OCI-LY7 (cell line): ENCODE data around the gene HCFC1. TPM values are rescaled to one million over a fixed set of nuclear protein-coding genes. Genes with fewer than 3 reads are reported as not detected.

Source experiments
- BruUV-seq: library from RNA; stranded (reverse); fragments of 400-500 nt; replicated peaks from 2 replicates; lab custom pipeline; 2021; lab: Mats Ljungman, UMichigan
- CTCF ChIA-PET: fragments of 300-600 bp; sonication (Branson Sonifier 250); formaldehyde crosslinking; loops from one replicate; lab custom pipeline; 2022; ENCODE audit warnings: antibody characterized with exemption; ENCODE audit not compliant: unreplicated experiment; lab: Charles Lee
- POLR2A ChIA-PET: fragments of 300-600 bp; sonication (Branson Sonifier 250); formaldehyde crosslinking; loops from one replicate; lab custom pipeline; 2022; ENCODE audit warnings: antibody characterized with exemption; lab: Charles Lee
- DNase-seq: peaks from one replicate; pipeline ENCODE4 v3.0.0-alpha.2; 2015; ENCODE audit warnings: low spot score
- H2AFZ ChIP-seq: fragments of 200-600 bp; sonication (generic), shearing (Covaris generic); 2 replicates; pipeline ENCODE4 v1.6.1; 2014; ENCODE audit warnings: mild to moderate bottlenecking, antibody characterized with exemption, low read length, moderate library complexity
- H3K27ac ChIP-seq: fragments of 200-600 bp; sonication (generic); 2 replicates; pipeline ENCODE4 v1.5.1; 2014; ENCODE audit warnings: mixed run types, low read depth, mild to moderate bottlenecking, moderate library complexity, low read length, inconsistent platforms; ENCODE audit not compliant: poor library complexity, severe bottlenecking
- H3K36me3 ChIP-seq: fragments of 200-600 bp; sonication (generic); 2 replicates; pipeline ENCODE4 v1.6.1; 2014; ENCODE audit warnings: mild to moderate bottlenecking, antibody characterized with exemption, low read length, moderate library complexity, mixed read lengths; ENCODE audit not compliant: insufficient read depth
- H3K4me1 ChIP-seq: fragments of 200-600 bp; sonication (generic); 2 replicates; pipeline ENCODE4 v1.5.1; 2014; ENCODE audit warnings: mild to moderate bottlenecking, low read length; ENCODE audit not compliant: insufficient read depth, poor library complexity, severe bottlenecking
- H3K4me2 ChIP-seq: fragments of 200-600 bp; sonication (generic); 2 replicates; pipeline ENCODE4 v1.6.1; 2014; ENCODE audit warnings: mild to moderate bottlenecking, low read length
- H3K4me3 ChIP-seq: fragments of 200-600 bp; sonication (generic); 2 replicates; pipeline ENCODE4 v1.5.1; 2014; ENCODE audit warnings: mild to moderate bottlenecking, low read depth, low read length; ENCODE audit not compliant: poor library complexity, severe bottlenecking
- H3K79me2 ChIP-seq: fragments of 200-600 bp; sonication (generic); 2 replicates; pipeline ENCODE4 v1.6.1; 2016; ENCODE audit warnings: low read depth, mild to moderate bottlenecking, low read length, moderate library complexity, mixed read lengths; ENCODE audit not compliant: insufficient read depth
- H3K9me2 ChIP-seq: fragments of 200-600 bp; sonication (generic); 2 replicates; pipeline ENCODE4 v1.6.1; 2016; ENCODE audit warnings: mild to moderate bottlenecking, low read length, mixed read lengths; ENCODE audit not compliant: insufficient read depth
- H3K9me3 ChIP-seq: fragments of 200-600 bp; sonication (generic); 2 replicates; pipeline ENCODE4 v1.6.1; 2014; ENCODE audit warnings: mild to moderate bottlenecking, mixed run types, low read length, mixed read lengths
- H4K20me1 ChIP-seq: fragments of 200-600 bp; sonication (generic); 2 replicates; pipeline ENCODE4 v1.6.1; 2014; ENCODE audit warnings: mild to moderate bottlenecking, antibody characterized with exemption, low read length, moderate library complexity, mixed read lengths; ENCODE audit not compliant: insufficient read depth
- CTCF ChIP-seq: fragments of 200-600 bp; sonication (generic); conservative IDR thresholded peaks from 2 replicates; pipeline ENCODE4 v1.5.1; 2014; ENCODE audit warnings: mild to moderate bottlenecking, antibody characterized with exemption, low read length, moderate library complexity, mixed read lengths
- EZH2phosphoT487 ChIP-seq: fragments of 200-600 bp; sonication (generic); IDR thresholded peaks from 2 replicates; pipeline ENCODE4 v1.6.1; 2018; ENCODE audit warnings: low read depth, borderline replicate concordance, mild to moderate bottlenecking, mixed run types, antibody characterized with exemption, low read length, moderate library complexity, mixed read lengths
- intact Hi-C: fragments of 100-400 bp; cut with micrococcal nuclease; formaldehyde crosslinking; loops from one replicate; pipeline ENCODE4 v1.10.0; 2022; ENCODE audit not compliant: unreplicated experiment
- total RNA-seq, 2 experiments: library from RNA; depleted of rRNA in 1 of 2; stranded (reverse); fragments of >200 nt in 1 of 2; shearing (Covaris generic) in 1 of 2; gene quantifications; 2 replicates each; pipeline ENCODE4 v1.2.3, GENCODE V29; 2014 to 2022

HCFC1 gene
- total RNA-seq, 2 experiments from 2014 or later = 64.2 to 134 TPM

DNA sequence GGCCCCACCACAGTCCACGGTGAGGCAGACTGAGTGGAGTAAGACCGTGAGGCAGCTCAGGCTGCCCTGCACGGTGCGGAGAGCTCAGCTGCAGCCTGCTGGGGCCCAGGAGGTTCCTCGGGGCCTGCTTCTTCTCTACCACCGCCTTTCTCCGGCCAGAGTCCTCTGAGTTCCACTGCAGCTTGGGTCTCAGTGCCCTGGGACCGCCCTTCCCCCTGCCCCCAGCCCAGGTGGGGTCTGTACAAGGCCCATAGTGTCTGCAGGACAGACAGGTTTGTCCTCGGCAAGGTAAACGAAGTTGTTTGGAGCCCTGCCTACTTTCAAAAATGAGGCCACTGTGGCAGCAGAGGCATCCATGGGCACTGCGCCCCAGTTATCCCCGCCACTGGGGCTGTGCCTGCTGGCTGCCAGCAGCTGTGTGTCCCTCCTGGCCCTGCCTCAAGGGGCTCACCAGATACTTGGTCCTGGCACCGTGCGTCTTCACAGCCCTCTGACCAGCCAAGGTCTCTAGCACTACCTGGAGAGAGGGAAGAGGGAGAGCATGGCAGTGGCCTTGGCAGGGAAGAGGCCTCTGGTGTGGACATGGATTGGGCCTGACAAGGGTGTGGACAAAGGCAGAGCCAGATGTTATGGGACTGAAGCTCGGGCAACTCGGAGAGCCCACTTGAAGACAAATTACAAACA is 44.1 kb upstream of the HCFC1 start:
- H3K27ac ChIP-seq = no peak overlapping the region
- H3K36me3 ChIP-seq = peaks cover 68% of the 10 kb centered on the region
- CTCF ChIA-PET = no interaction called here
- H3K9me3 ChIP-seq = no peaks in the 10 kb centered on the region
- peaks cover 11% of the 10 kb centered on the region for H3K4me1 ChIP-seq
- H4K20me1 ChIP-seq = no peaks in the 10 kb centered on the region
- H3K9me2 ChIP-seq = no peaks in the 10 kb centered on the region
- intact Hi-C loops = no loop called here
- POLR2A ChIA-PET = no interaction called here
- DNase-seq = no peak
- H2AFZ ChIP-seq = no peak overlapping the region
- TF ChIP-seq CTCF (no peak), EZH2phosphoT487 (no peak)
- BruUV-seq = no TSS peak
- H3K4me2 ChIP-seq = no peak overlapping the region
- H3K4me3 ChIP-seq = no peak overlapping the region
- peaks cover under 1% of the 10 kb centered on the region; the same call in 1 of the 2 replicates for H3K79me2 ChIP-seq

DNA sequence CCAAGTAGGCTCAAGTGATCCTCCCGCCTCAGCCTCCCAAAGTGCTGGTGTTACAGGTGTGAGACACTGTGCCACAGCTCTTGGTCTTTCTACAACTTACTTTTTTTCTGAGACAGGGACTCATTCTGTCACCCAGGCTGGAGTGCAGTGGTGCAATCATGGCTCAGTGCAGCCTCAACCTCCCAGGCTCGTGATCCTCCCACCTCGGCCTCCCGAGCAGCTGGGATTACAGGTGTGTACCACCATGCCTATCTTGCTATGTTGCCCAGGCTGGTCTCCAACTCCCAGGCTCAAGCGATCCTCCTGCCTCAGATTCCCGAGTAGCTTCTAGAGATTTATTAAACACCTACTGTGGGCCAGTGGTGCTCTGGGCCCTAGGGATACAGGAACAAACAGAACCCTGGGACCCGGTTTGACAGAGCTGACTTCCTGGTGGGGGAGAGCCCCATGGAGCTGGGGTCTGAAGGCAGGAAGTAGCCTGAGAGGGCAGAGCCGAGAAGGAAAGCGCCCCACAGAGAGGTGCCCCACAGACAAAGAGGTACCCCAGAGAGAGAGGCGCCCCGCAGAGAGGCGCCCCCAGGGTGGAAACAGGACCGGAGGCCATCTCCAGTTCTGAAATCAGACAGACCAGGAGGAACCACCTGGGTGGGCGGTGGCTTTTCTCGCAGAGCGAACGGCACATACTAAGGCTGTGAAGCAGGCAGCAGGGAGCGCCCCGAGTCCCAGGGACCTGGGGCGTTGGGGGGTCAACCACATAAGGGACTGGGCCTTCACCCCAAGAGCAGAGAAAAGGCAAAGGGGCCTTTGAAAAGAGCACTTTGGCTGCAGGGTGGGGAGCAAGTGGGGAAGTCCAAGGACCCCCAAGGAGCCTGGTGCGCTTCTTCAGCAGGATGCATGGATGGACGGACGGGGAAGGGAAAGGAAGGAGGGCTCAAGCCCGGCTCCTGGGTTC is 43.1 kb upstream of the HCFC1 start:
- BruUV-seq = no TSS peak

More for the DNA sequence above, 43.1 kb upstream of the HCFC1 start:
- Histone ChIP-seq H3K9me2 (no peaks in the 10 kb centered on the region), H3K27ac (no peak overlapping the region), H3K4me1 (peaks cover 8% of the 10 kb centered on the region), H3K9me3 (no peaks in the 10 kb centered on the region), H2AFZ (no peak overlapping the region), H4K20me1 (no peaks in the 10 kb centered on the region), H3K4me2 (no peak overlapping the region), H3K79me2 (no peaks in the 10 kb centered on the region; the same call in 1 of the 2 replicates), H3K4me3 (no peak overlapping the region), H3K36me3 (peaks cover 77% of the 10 kb centered on the region)
- ChIA-PET POLR2A (no interaction called here), CTCF (no interaction called here)
- DNase-seq = no peak
- TF ChIP-seq EZH2phosphoT487 (no peak), CTCF (no peak)
- intact Hi-C loops = no loop called here
